ENCODE results near the gene MCMBP.

Gene MCMBP

GRCh38 chr10:119811122-119811521 lies 61.5 kb downstream of the MCMBP start:
- Histone ChIP-seq H3K4me2 (ENCODE audit: low read depth, low read length) (no peak overlapping the region), H3K36me3 (replicated peaks; ENCODE audit: insufficient read depth, low read length) (no peaks in the 10 kb centered on the region; the same call in 1 of the 2 replicates), H3K4me1 (ENCODE audit: low read length) (peaks cover 19% of the 10 kb centered on the region), H3K79me2 (ENCODE audit: low read length) (no peaks in the 10 kb centered on the region), H2AFZ (ENCODE audit: low read length) (no peak overlapping the region), H3K27me3 (replicated peaks; ENCODE audit: insufficient read depth, low read length) (no peaks in the 10 kb centered on the region), H3K9me3 (replicated peaks; ENCODE audit: insufficient read depth, low read length) (no peaks in the 10 kb centered on the region), H3K4me3 (ENCODE audit: low read length) (no peak overlapping the region), H3F3A (ENCODE audit: insufficient read depth, low read length) (peaks cover 10% of the 10 kb centered on the region), H3K9ac (ENCODE audit: low read length) (no peak overlapping the region), H4K20me1 (ENCODE audit: insufficient read depth, low read length) (no peaks in the 10 kb centered on the region), H3K9me2 (replicated peaks; ENCODE audit: insufficient read depth, low read length) (no peaks in the 10 kb centered on the region), H3K27ac (ENCODE audit: low read length) (no peak overlapping the region)
- no peak for DNase-seq
- TF ChIP-seq, protein P1, sequence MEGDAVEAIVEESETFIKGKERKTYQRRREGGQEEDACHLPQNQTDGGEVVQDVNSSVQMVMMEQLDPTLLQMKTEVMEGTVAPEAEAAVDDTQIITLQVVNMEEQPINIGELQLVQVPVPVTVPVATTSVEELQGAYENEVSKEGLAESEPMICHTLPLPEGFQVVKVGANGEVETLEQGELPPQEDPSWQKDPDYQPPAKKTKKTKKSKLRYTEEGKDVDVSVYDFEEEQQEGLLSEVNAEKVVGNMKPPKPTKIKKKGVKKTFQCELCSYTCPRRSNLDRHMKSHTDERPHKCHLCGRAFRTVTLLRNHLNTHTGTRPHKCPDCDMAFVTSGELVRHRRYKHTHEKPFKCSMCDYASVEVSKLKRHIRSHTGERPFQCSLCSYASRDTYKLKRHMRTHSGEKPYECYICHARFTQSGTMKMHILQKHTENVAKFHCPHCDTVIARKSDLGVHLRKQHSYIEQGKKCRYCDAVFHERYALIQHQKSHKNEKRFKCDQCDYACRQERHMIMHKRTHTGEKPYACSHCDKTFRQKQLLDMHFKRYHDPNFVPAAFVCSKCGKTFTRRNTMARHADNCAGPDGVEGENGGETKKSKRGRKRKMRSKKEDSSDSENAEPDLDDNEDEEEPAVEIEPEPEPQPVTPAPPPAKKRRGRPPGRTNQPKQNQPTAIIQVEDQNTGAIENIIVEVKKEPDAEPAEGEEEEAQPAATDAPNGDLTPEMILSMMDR (IDR thresholded peaks at IDR 0.05; ENCODE audit: low read length) = no peak
- no peak for TF ChIP-seq EZH2 (optimal IDR thresholded peaks at IDR 0.05; ENCODE audit: low read depth, low read length)
- TF ChIP-seq EZH2phosphoT487 (IDR thresholded peaks at IDR 0.05; ENCODE audit: low read length) = no peak

DNA sequence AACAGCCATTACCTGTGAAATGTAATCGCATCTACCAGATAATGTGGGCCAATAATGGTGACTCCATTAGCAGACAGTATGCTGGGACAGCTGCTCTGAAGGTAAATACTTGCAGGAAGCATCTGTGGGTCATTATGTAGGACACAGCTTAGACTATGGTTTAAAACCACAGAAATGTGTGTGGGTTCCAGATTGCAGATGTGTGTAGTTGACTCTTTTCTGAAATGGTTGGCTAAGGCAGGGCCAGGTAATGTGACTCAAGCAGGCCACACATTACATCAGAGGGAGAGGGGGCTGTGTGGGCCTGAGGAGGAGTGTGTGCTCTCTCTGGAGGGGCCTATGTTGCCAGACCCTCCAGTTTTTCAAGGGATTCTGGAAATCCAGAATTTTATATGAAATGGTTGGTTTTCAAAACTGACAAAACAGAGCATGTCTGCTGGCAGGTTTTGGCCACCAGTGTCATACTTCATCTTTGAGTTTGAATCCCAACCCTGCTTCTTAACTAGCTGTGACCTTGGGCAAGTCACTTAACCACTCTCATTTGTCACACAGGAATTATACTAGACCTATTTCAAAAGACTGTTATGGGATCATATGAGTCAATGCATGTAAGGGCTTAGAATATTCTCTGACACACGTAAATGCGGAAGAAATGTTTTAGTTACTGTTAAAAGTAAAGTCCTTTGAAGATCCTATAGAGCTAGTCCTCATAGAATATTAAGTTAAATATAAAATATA lies 64.5 kb downstream of the MCMBP start:
- Histone ChIP-seq H3K27me3 (replicated peaks; ENCODE audit: insufficient read depth, low read length) (no peaks in the 10 kb centered on the region), H3K4me2 (ENCODE audit: low read depth, low read length) (peak overlapping the region; percentile 3; the same call in 1 of the 2 replicates), H3K4me1 (ENCODE audit: low read length) (peaks cover 19% of the 10 kb centered on the region), H3K9me2 (replicated peaks; ENCODE audit: insufficient read depth, low read length) (no peaks in the 10 kb centered on the region), H3K9me3 (replicated peaks; ENCODE audit: insufficient read depth, low read length) (no peaks in the 10 kb centered on the region), H2AFZ (ENCODE audit: low read length) (no peak overlapping the region), H3K27ac (ENCODE audit: low read length) (peak overlapping the region; percentile 49; the same call in 1 of the 2 replicates), H3K4me3 (ENCODE audit: low read length) (no peak overlapping the region), H3K36me3 (replicated peaks; ENCODE audit: insufficient read depth, low read length) (no peaks in the 10 kb centered on the region; the same call in 1 of the 2 replicates), H3K9ac (ENCODE audit: low read length) (no peak overlapping the region), H3K79me2 (ENCODE audit: low read length) (no peaks in the 10 kb centered on the region), H3F3A (ENCODE audit: insufficient read depth, low read length) (peaks cover 10% of the 10 kb centered on the region), H4K20me1 (ENCODE audit: insufficient read depth, low read length) (no peaks in the 10 kb centered on the region)
- peak; percentile 85 for DNase-seq
- TF ChIP-seq, protein P1 (IDR thresholded peaks at IDR 0.05; ENCODE audit: low read length) = no peak
- TF ChIP-seq EZH2 (optimal IDR thresholded peaks at IDR 0.05; ENCODE audit: low read depth, low read length) = no peak

DNA sequence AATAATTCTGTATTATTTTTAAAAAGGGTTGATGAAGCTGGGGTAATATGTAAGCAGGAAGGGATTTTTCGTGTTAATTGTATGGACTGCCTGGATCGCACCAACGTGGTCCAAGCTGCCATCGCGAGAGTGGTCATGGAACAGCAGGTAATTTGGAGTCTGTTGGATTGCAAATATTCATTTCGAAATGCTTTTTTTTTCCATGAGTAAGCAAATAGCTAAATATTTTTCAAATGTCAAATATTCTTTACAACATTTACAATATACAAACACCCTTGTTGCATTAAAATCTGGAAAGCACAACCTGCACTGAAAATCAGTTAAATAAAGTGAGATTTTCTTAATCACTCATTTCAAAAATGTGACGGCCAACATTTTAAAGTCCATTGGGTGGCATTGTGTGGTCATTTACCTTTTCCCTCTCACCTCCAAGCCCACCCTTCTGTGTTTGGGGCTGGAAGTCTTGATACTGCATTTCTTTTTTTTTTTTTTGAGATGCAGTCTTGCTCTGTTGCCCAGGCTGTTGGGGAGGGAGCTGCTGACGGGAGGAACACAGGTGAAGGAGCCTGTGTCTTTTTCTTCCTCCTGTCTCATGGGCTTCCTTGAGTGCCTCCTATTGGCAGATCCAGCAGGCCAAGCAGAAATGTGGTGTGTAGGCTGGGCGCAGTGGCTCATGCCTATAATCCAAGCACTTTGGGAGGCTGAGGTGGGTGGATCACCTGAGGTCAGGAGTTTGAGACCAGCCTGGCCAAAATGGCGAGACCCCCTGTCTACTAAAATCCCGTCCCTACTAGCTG lies 66.1 kb downstream of the MCMBP start:
- Histone ChIP-seq H3K79me2 (ENCODE audit: low read length) (no peaks in the 10 kb centered on the region), H2AFZ (ENCODE audit: low read length) (no peak overlapping the region), H3K36me3 (replicated peaks; ENCODE audit: insufficient read depth, low read length) (no peaks in the 10 kb centered on the region), H3K4me3 (ENCODE audit: low read length) (no peak overlapping the region), H3F3A (ENCODE audit: insufficient read depth, low read length) (peaks cover 10% of the 10 kb centered on the region), H3K27ac (ENCODE audit: low read length) (no peak overlapping the region), H3K4me1 (ENCODE audit: low read length) (peaks cover 13% of the 10 kb centered on the region), H4K20me1 (ENCODE audit: insufficient read depth, low read length) (no peaks in the 10 kb centered on the region), H3K9ac (ENCODE audit: low read length) (no peak overlapping the region), H3K9me2 (replicated peaks; ENCODE audit: insufficient read depth, low read length) (no peaks in the 10 kb centered on the region), H3K4me2 (ENCODE audit: low read depth, low read length) (no peak overlapping the region), H3K9me3 (replicated peaks; ENCODE audit: insufficient read depth, low read length) (no peaks in the 10 kb centered on the region), H3K27me3 (replicated peaks; ENCODE audit: insufficient read depth, low read length) (no peaks in the 10 kb centered on the region)
- no peak for DNase-seq
- TF ChIP-seq, protein P1 (IDR thresholded peaks at IDR 0.05; ENCODE audit: low read length) = no peak
- TF ChIP-seq EZH2phosphoT487 (IDR thresholded peaks at IDR 0.05; ENCODE audit: low read length) (no peak), EZH2 (optimal IDR thresholded peaks at IDR 0.05; ENCODE audit: low read depth, low read length) (no peak)

All from MM.1S (cell line).